Measurements from ENCODE around the gene COBLL1.
"Not testable (repeated sequence)": the region's sequence is repeated elsewhere in the genome, so short reads cannot be mapped to it uniquely, and the experiment has no call there.

COBLL1 gene

GRCh38 chr2:164859906-164860693 is 18.5 kb upstream of the COBLL1 start:
- not testable (repeated sequence) for DNase-seq (ENCODE audit: low read depth in 4 of 4, low spot score in 1 of 4)

- no peak for DNase-seq (ENCODE audit: low read depth in 4 of 4, low spot score in 1 of 4)
These were observed 17.7 kb upstream of the COBLL1 start for GRCh38 chr2:164859251-164859818.

GRCh38 chr2:164852086-164852485 is 10.5 kb upstream of the COBLL1 start:
- DNase-seq (ENCODE audit: low read depth in 4 of 4, low spot score in 1 of 4): no peak

- no peak for DNase-seq (ENCODE audit: low read depth in 4 of 4, low spot score in 1 of 4)
These were observed 8.6 kb upstream of the COBLL1 start for GRCh38 chr2:164850235-164850634.

- no peak for DNase-seq (ENCODE audit: low read depth in 4 of 4, low spot score in 1 of 4)
These were observed 7.9 kb upstream of the COBLL1 start for GRCh38 chr2:164849506-164849905.

- DNase-seq (ENCODE audit: low read depth in 4 of 4, low spot score in 1 of 4): no peak
These were observed 6.5 kb upstream of the COBLL1 start for GRCh38 chr2:164847981-164848741.

GRCh38 chr2:164847291-164847690 is 5.7 kb upstream of the COBLL1 start:
- DNase-seq (ENCODE audit: low read depth in 4 of 4, low spot score in 1 of 4): no peak

- no peak for DNase-seq (ENCODE audit: low read depth in 4 of 4, low spot score in 1 of 4)
These were observed 4.7 kb upstream of the COBLL1 start for GRCh38 chr2:164846276-164846675.

GRCh38 chr2:164843346-164843911 is 1.8 kb upstream of the COBLL1 start:
- DNase-seq (ENCODE audit: low read depth in 4 of 4, low spot score in 1 of 4): no peak

GRCh38 chr2:164842624-164842966 is 972 bp upstream of the COBLL1 start:
- DNase-seq (ENCODE audit: low read depth in 4 of 4, low spot score in 1 of 4): no peak

GRCh38 chr2:164840930-164841718 is 499 bp downstream of the COBLL1 start:
- DNase-seq (ENCODE audit: low read depth in 4 of 4, low spot score in 1 of 4): peak in 1 of 4 experiments; percentile 24

- DNase-seq (ENCODE audit: low read depth in 4 of 4, low spot score in 1 of 4): no peak
These were observed 1.1 kb downstream of the COBLL1 start for GRCh38 chr2:164840458-164840929.

GRCh38 chr2:164839914-164840457 is 1.6 kb downstream of the COBLL1 start:
- DNase-seq (ENCODE audit: low read depth in 4 of 4, low spot score in 1 of 4): no peak

GRCh38 chr2:164837807-164838206 is 3.8 kb downstream of the COBLL1 start:
- no peak for DNase-seq (ENCODE audit: low read depth in 4 of 4, low spot score in 1 of 4)

GRCh38 chr2:164836907-164837306 is 4.7 kb downstream of the COBLL1 start:
- no peak for DNase-seq (ENCODE audit: low read depth in 4 of 4, low spot score in 1 of 4)

- DNase-seq (ENCODE audit: low read depth in 4 of 4, low spot score in 1 of 4): no peak
These were observed 6.3 kb downstream of the COBLL1 start for GRCh38 chr2:164835302-164835701.

- no peak for DNase-seq (ENCODE audit: low read depth in 4 of 4, low spot score in 1 of 4)
These were observed 9.7 kb downstream of the COBLL1 start for GRCh38 chr2:164831887-164832286.

GRCh38 chr2:164831180-164831579 is 10.4 kb downstream of the COBLL1 start:
- DNase-seq (ENCODE audit: low read depth in 4 of 4, low spot score in 1 of 4): no peak

GRCh38 chr2:164826293-164827243 is 15.1 kb downstream of the COBLL1 start:
- no peak for DNase-seq (ENCODE audit: low read depth in 4 of 4, low spot score in 1 of 4)

GRCh38 chr2:164824872-164825271 is 16.8 kb downstream of the COBLL1 start:
- DNase-seq (ENCODE audit: low read depth in 4 of 4, low spot score in 1 of 4): no peak
